Naive thymus-derived CD4-positive, alpha-beta T cell (primary cell): ENCODE results near the gene NPAS3. TPM values are rescaled to one million over a fixed set of nuclear protein-coding genes. Genes with fewer than 3 reads are reported as not detected.
A peak's percentile ranks its signal among the peaks of the same experiment; 100 is the strongest.

Experiments used
- ATAC-seq: fragments of 150-1000 bp; cut with Tn5 transposase; 2 replicates; pipeline ENCODE4 v1.10.0; 2021; ENCODE audit warnings: mild to moderate bottlenecking, moderate library complexity
- CTCF ChIA-PET: fragments of 350-600 bp; sonication (Branson Sonifier 250); formaldehyde crosslinking; loops from one replicate; lab custom pipeline; 2021; ENCODE audit warnings: antibody characterized with exemption; lab: Charles Lee
- POLR2A ChIA-PET: fragments of 350-600 bp; sonication (Branson Sonifier 250); formaldehyde crosslinking; loops from one replicate; lab custom pipeline; 2021; ENCODE audit warnings: antibody characterized with exemption, inconsistent platforms; lab: Charles Lee
- DNase-seq, 9 donors: peaks; one replicate each; pipeline versions ENCODE4 v3.0.0 to v3.0.0-alpha.2; 2020 to 2022; ENCODE audit warnings: mixed read lengths in 1 of 9
- H3K27ac ChIP-seq: one replicate; pipeline ENCODE4 v1.7.0; 2013; ENCODE audit warnings: mild to moderate bottlenecking, low read depth, low read length, moderate library complexity
- H3K27me3 ChIP-seq, 2 donors: one replicate each; pipeline ENCODE4 v1.7.0; 2013; ENCODE audit warnings: low read length in 2 of 2, mild to moderate bottlenecking in 2 of 2, moderate library complexity in 2 of 2; ENCODE audit not compliant: control insufficient read depth in 2 of 2, insufficient read depth in 2 of 2
- H3K36me3 ChIP-seq, 3 experiments: 1 replicate in 2 of 3; 2 replicates in 1 of 3; pipeline ENCODE4 v1.7.0; 2013; ENCODE audit warnings: low read length in 3 of 3, mild to moderate bottlenecking in 3 of 3, moderate library complexity in 1 of 3; ENCODE audit not compliant: insufficient read depth in 3 of 3, control insufficient read depth in 2 of 3
- H3K4me1 ChIP-seq, 2 donors: one replicate each; pipeline ENCODE4 v1.7.0; 2013; ENCODE audit warnings: low read length in 2 of 2, mild to moderate bottlenecking in 2 of 2, moderate library complexity in 1 of 2; ENCODE audit not compliant: control insufficient read depth in 2 of 2, insufficient read depth in 2 of 2
- H3K4me3 ChIP-seq: 2 replicates; pipeline ENCODE4 v1.7.0; 2013; ENCODE audit warnings: mild to moderate bottlenecking, low read length
- H3K9me3 ChIP-seq, 3 experiments: 1 replicate in 2 of 3; 2 replicates in 1 of 3; pipeline ENCODE4 v1.7.0; 2013; ENCODE audit warnings: low read length in 3 of 3; ENCODE audit not compliant: control insufficient read depth in 2 of 3
- H3K27ac Mint-ChIP-seq, 9 donors: one replicate each; pipeline ENCODE4 v1.8.0; 2020 to 2022; ENCODE audit warnings: mixed read lengths in 9 of 9, mild to moderate bottlenecking in 8 of 9, moderate library complexity in 5 of 9, inconsistent platforms in 2 of 9
- H3K27me3 Mint-ChIP-seq, 5 donors: one replicate each; pipeline ENCODE4 v1.8.0; 2021 to 2022; ENCODE audit warnings: mixed read lengths in 5 of 5, mild to moderate bottlenecking in 1 of 5
- H3K36me3 Mint-ChIP-seq, 5 donors: one replicate each; pipeline ENCODE4 v1.8.0; 2020 to 2022; ENCODE audit warnings: mixed read lengths in 5 of 5, mild to moderate bottlenecking in 3 of 5, inconsistent platforms in 1 of 5
- H3K4me1 Mint-ChIP-seq, 7 donors: one replicate each; pipeline ENCODE4 v1.8.0; 2020 to 2022; ENCODE audit warnings: mixed read lengths in 7 of 7, mild to moderate bottlenecking in 3 of 7, inconsistent platforms in 1 of 7
- H3K4me3 Mint-ChIP-seq, 10 donors: one replicate each; pipeline ENCODE4 v1.8.0; 2020 to 2022; ENCODE audit warnings: mild to moderate bottlenecking in 10 of 10, mixed read lengths in 10 of 10, moderate library complexity in 6 of 10, inconsistent platforms in 2 of 10
- H3K9me3 Mint-ChIP-seq, 11 donors: one replicate each; pipeline ENCODE4 v1.8.0; 2020 to 2022; ENCODE audit warnings: mixed read lengths in 11 of 11, mild to moderate bottlenecking in 4 of 11, inconsistent platforms in 1 of 11, moderate library complexity in 1 of 11
- intact Hi-C, 2 donors: fragments of 100-400 bp; cut with micrococcal nuclease; formaldehyde crosslinking; loops; one replicate each; pipeline ENCODE4 v1.15.1; 2023
- polyA plus RNA-seq, 2 donors: library from polyadenylated mRNA; unstranded; fragments of 300-500 nt; fragmentation: Illumina TruSeq; gene quantifications; one replicate each; pipeline ENCODE4 v1.2.3, GENCODE V29; 2021
- total RNA-seq, 6 experiments: library from RNA in 5 of 6; stranded (reverse) in 5 of 6; gene quantifications; 1 replicate in 5 of 6; 2 replicates in 1 of 6; pipeline ENCODE4 v1.2.3 and lab custom pipeline; 2021 to 2026

NPAS3 gene
- total RNA-seq (not detected), polyA plus RNA-seq (not detected), total RNA-seq (lab: John Stamatoyannopoulos, UW) (not detected)

- H3K4me3 ChIP-seq, result no peak within 1 kb of the TSS
- ChIA-PET POLR2A (no interaction called here), CTCF (no interaction called here)
- no peaks in the 10 kb centered on the region for H3K4me1 ChIP-seq
- Mint-ChIP-seq H3K27me3 (peaks cover 71 to 77% (median 72%) of the 10 kb centered on the region in 5 donors), H3K9me3 (peaks cover 0 to 4% (median 0%) of the 10 kb centered on the region in 11 donors), H3K4me3 (peak within 1 kb of the TSS; percentile 72 to 95 (median 84)), H3K27ac (peak within 1 kb of the TSS in 1 of 9 donors; percentile 72), H3K4me1 (peaks cover 0 to 32% (median 12%) of the 10 kb centered on the region in 7 donors), H3K36me3 (peaks cover 0 to 2% (median 0%) of the 10 kb centered on the region in 5 donors)
- DNase-seq (no peak), ATAC-seq (no peak)
- peaks cover 0 to 5% of the 10 kb centered on the region in 2 donors for H3K27me3 ChIP-seq
- no peaks in the 10 kb centered on the region for H3K36me3 ChIP-seq
- intact Hi-C loops, result no loop called here
- no peaks in the 10 kb centered on the region for H3K9me3 ChIP-seq
- H3K27ac ChIP-seq, result no peak within 1 kb of the TSS
Measured at GRCh38 chr14:32938719-32939253, at the start of gene NPAS3. Gene NPAS3 (plus strand): TSS chr14:32938879.

- H3K9me3 ChIP-seq, result no peaks in the 10 kb centered on the region
- no peaks in the 10 kb centered on the region for H3K36me3 ChIP-seq
- peaks cover 0 to 3% (median 0%) of the 10 kb centered on the region in 5 donors for H3K27me3 Mint-ChIP-seq
- H3K27me3 ChIP-seq, result no peaks in the 10 kb centered on the region
- POLR2A ChIA-PET, result no interaction called here
- no peak for DNase-seq
- peaks cover 0 to 5% (median 0%) of the 10 kb centered on the region in 11 donors for H3K9me3 Mint-ChIP-seq
- H3K36me3 Mint-ChIP-seq, result no peaks in the 10 kb centered on the region
- H3K4me1 Mint-ChIP-seq, result peaks cover 0 to 15% (median 5%) of the 10 kb centered on the region in 7 donors
- peak overlapping the region; percentile 1 to 86 (median 66) for H3K4me3 Mint-ChIP-seq
- H3K27ac Mint-ChIP-seq, result peak overlapping the region in 2 of 9 donors; percentile 75 to 90
- no peak overlapping the region for H3K27ac ChIP-seq
- no peaks in the 10 kb centered on the region for H3K4me1 ChIP-seq
- CTCF ChIA-PET, result no interaction called here
- no peak for ATAC-seq
- intact Hi-C loops, result no loop called here
- no peak overlapping the region for H3K4me3 ChIP-seq
Measured at GRCh38 chr14:32896979-32897697, 41.5 kb upstream of the NPAS3 start.

- CTCF ChIA-PET, result no interaction called here
- Histone ChIP-seq H3K27me3 (no peaks in the 10 kb centered on the region), H3K9me3 (no peaks in the 10 kb centered on the region), H3K4me3 (no peak overlapping the region), H3K27ac (no peak overlapping the region), H3K36me3 (no peaks in the 10 kb centered on the region), H3K4me1 (no peaks in the 10 kb centered on the region)
- Mint-ChIP-seq H3K36me3 (no peaks in the 10 kb centered on the region), H3K4me1 (peaks cover 0 to 15% (median 5%) of the 10 kb centered on the region in 7 donors), H3K27ac (no peak overlapping the region), H3K9me3 (peaks cover 0 to 5% (median 0%) of the 10 kb centered on the region in 11 donors), H3K4me3 (peak overlapping the region in 8 of 10 donors; percentile 38 to 86 (median 66)), H3K27me3 (peaks cover 0 to 3% (median 0%) of the 10 kb centered on the region in 5 donors)
- no peak for DNase-seq
- POLR2A ChIA-PET, result no interaction called here
- ATAC-seq, result no peak
- intact Hi-C loops, result no loop called here
Measured at GRCh38 chr14:32897698-32898064, 41.0 kb upstream of the NPAS3 start.

- Mint-ChIP-seq H3K27me3 (peaks cover 0 to 3% (median 0%) of the 10 kb centered on the region in 5 donors), H3K4me3 (no peak overlapping the region), H3K9me3 (peaks cover 0 to 5% (median 0%) of the 10 kb centered on the region in 11 donors), H3K27ac (no peak overlapping the region), H3K4me1 (peaks cover 0 to 15% (median 5%) of the 10 kb centered on the region in 7 donors), H3K36me3 (no peaks in the 10 kb centered on the region)
- ChIA-PET CTCF (no interaction called here), POLR2A (no interaction called here)
- intact Hi-C loops, result no loop called here
- no peak overlapping the region for H3K4me3 ChIP-seq
- no peak overlapping the region for H3K27ac ChIP-seq
- DNase-seq (no peak), ATAC-seq (no peak)
- H3K9me3 ChIP-seq, result no peaks in the 10 kb centered on the region
- H3K36me3 ChIP-seq, result no peaks in the 10 kb centered on the region
- no peaks in the 10 kb centered on the region for H3K4me1 ChIP-seq
- H3K27me3 ChIP-seq, result no peaks in the 10 kb centered on the region
Measured at GRCh38 chr14:32898876-32899275, 39.8 kb upstream of the NPAS3 start.

GRCh38 chr14:32900547-32900946, 38.1 kb upstream of the NPAS3 start:
- CTCF ChIA-PET, result no interaction called here
- H3K4me3 Mint-ChIP-seq, result no peak overlapping the region

GRCh38 chr14:32905013-32905412, 33.7 kb upstream of the NPAS3 start:
- H3K27ac ChIP-seq, result no peak overlapping the region
- no peaks in the 10 kb centered on the region for H3K36me3 ChIP-seq
- ChIA-PET CTCF (no interaction called here), POLR2A (no interaction called here)
- no peaks in the 10 kb centered on the region for H3K36me3 Mint-ChIP-seq
- DNase-seq, result no peak
- H3K4me3 Mint-ChIP-seq, result no peak overlapping the region
- no peaks in the 10 kb centered on the region for H3K9me3 ChIP-seq
- no peaks in the 10 kb centered on the region for H3K27me3 ChIP-seq
- peaks cover 0 to 2% (median 0%) of the 10 kb centered on the region in 5 donors for H3K27me3 Mint-ChIP-seq
- ATAC-seq, result no peak
- H3K4me3 ChIP-seq, result no peak overlapping the region
- H3K9me3 Mint-ChIP-seq, result peaks cover 0 to 6% (median 1%) of the 10 kb centered on the region in 11 donors
- intact Hi-C loops, result no loop called here
- no peaks in the 10 kb centered on the region for H3K4me1 ChIP-seq
- H3K27ac Mint-ChIP-seq, result no peak overlapping the region
- H3K4me1 Mint-ChIP-seq, result no peaks in the 10 kb centered on the region

More at GRCh38 chr14:32900547-32900946, 38.1 kb upstream of the NPAS3 start:
- no peak overlapping the region for H3K4me3 ChIP-seq
- Mint-ChIP-seq H3K4me1 (peaks cover 0 to 15% (median 5%) of the 10 kb centered on the region in 7 donors), H3K9me3 (peaks cover 0 to 4% (median 0%) of the 10 kb centered on the region in 11 donors), H3K36me3 (no peaks in the 10 kb centered on the region), H3K27me3 (peaks cover 0 to 2% (median 0%) of the 10 kb centered on the region in 5 donors), H3K27ac (no peak overlapping the region)
- no peak for ATAC-seq
- no peak for DNase-seq
- H3K36me3 ChIP-seq, result no peaks in the 10 kb centered on the region
- H3K27me3 ChIP-seq, result no peaks in the 10 kb centered on the region
- H3K4me1 ChIP-seq, result no peaks in the 10 kb centered on the region
- H3K9me3 ChIP-seq, result no peaks in the 10 kb centered on the region
- H3K27ac ChIP-seq, result no peak overlapping the region
- POLR2A ChIA-PET, result no interaction called here
- intact Hi-C loops, result no loop called here
